ENCODE results near the gene PIGN. TPM values are rescaled to one million over a fixed set of nuclear protein-coding genes. Genes with fewer than 3 reads are reported as not detected.

Gene PIGN
- total RNA-seq, 6 experiments from 2014 or later = 8.2 to 17.8 (median 13.0) TPM

DNA sequence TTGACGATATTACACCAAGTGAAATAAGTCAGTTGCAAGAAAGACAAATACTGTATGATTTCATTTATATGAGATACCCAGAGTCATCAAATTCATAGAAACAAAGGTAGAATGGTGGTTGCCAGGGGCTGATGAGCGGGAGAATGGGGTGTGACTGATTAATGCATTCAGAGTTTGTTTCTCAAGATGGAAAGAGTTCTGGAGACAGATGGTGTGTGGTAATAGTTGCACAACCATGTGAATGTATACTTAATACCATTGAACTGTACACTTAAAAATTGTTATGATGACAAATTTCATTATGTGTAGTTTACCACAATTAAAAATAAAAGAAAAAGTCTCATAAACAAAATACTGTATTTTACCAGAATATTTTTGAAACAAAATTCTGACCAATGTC is 117.3 kb downstream of the PIGN start:
- WGBS (ENCODE audit: insufficient coverage, low coverage, low lambda C conversion rate, missing lambda C conversion rate) = 81% methylated on average over 2 of the region's 2 CpGs
- intact Hi-C loops (cut with DNase I) = no loop called here
- H3K9me3 ChIP-seq = no peaks in the 10 kb centered on the region
- no peak for DNase-seq
- no peaks in the 10 kb centered on the region for H3K36me3 ChIP-seq
- H3K27me3 ChIP-seq = no peaks in the 10 kb centered on the region
- H3K4me3 ChIP-seq = no peak overlapping the region
- H3K27ac ChIP-seq = no peak overlapping the region
- TF ChIP-seq, protein P1, sequence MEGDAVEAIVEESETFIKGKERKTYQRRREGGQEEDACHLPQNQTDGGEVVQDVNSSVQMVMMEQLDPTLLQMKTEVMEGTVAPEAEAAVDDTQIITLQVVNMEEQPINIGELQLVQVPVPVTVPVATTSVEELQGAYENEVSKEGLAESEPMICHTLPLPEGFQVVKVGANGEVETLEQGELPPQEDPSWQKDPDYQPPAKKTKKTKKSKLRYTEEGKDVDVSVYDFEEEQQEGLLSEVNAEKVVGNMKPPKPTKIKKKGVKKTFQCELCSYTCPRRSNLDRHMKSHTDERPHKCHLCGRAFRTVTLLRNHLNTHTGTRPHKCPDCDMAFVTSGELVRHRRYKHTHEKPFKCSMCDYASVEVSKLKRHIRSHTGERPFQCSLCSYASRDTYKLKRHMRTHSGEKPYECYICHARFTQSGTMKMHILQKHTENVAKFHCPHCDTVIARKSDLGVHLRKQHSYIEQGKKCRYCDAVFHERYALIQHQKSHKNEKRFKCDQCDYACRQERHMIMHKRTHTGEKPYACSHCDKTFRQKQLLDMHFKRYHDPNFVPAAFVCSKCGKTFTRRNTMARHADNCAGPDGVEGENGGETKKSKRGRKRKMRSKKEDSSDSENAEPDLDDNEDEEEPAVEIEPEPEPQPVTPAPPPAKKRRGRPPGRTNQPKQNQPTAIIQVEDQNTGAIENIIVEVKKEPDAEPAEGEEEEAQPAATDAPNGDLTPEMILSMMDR (IDR thresholded peaks at IDR 0.05) = no peak
- TF ChIP-seq POLR2A (IDR thresholded peaks at IDR 0.05) = no peak
- H3K4me1 ChIP-seq = peaks cover 0 to 5% (median 2%) of the 10 kb centered on the region in 4 donors
- no peak for ATAC-seq

DNA sequence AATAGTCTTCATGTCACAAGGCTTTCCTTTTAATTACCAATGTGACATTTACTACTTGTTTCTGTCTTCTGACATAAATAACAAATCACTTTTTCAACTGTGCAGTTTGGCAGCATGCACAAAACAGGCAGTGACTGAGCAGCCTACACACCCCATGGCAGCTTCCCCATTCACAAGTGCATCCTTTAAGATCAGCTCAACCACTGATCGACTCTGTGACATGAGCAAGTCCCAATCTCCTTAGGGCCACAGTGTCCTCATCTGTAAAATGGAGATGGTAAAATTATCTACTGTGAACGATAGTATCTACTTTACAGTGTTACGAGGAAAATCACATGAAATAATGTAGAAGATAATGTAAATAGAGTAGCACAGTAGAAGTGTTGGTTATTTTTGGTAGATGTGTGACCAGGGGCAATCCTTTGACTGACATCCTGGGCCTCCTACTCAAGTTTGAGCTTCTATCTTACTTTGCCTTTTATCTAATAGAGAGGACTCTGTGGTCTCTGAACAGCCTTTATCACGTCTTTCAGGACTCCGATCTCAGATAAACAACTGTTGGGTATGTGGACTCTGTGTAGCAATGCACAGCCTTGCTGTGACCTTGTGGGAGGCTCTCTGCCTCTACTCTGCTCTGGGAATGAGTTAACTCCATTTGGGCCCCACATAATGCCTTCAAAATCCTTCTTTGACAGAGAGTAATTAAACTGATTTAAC is 120.6 kb downstream of the PIGN start:
- 92% methylated on average over 4 of the region's 5 CpGs for WGBS (ENCODE audit: insufficient coverage, low coverage, low lambda C conversion rate, missing lambda C conversion rate)
- ATAC-seq (no peak), DNase-seq (no peak)
- Histone ChIP-seq H3K27me3 (no peaks in the 10 kb centered on the region), H3K9me3 (no peaks in the 10 kb centered on the region), H3K27ac (no peak overlapping the region), H3K36me3 (no peaks in the 10 kb centered on the region), H3K4me1 (no peaks in the 10 kb centered on the region), H3K4me3 (no peak overlapping the region)
- intact Hi-C loops (cut with DNase I) = no loop called here
- TF ChIP-seq, protein P1 (IDR thresholded peaks at IDR 0.05) = no peak
- TF ChIP-seq POLR2A (IDR thresholded peaks at IDR 0.05) = no peak

DNA sequence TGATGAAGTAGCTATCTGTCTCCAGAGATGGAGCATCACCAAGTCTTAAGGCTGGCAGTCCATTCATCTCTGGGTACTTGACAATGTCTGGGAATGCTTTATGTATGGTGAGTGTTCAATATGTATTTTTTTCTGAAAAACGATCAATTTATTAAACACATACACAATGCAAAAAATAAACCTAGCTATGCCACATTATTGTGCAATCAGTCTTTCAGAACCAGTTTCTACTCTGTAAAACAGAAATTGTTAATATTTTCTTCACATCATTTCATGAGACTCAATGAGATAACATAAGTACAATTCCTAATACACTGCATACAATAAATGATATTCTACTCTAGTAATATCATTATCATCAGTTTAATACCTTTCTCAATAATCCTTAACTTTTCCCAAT is 122.5 kb downstream of the PIGN start:
- ATAC-seq (no peak), DNase-seq (no peak)
- no peaks in the 10 kb centered on the region for H3K4me1 ChIP-seq
- 0% methylated on average over 1 of the region's 1 CpG for WGBS (ENCODE audit: insufficient coverage, low coverage, low lambda C conversion rate, missing lambda C conversion rate)
- H3K27ac ChIP-seq = no peak overlapping the region
- peaks cover 0 to 2% (median 0%) of the 10 kb centered on the region in 4 donors for H3K36me3 ChIP-seq
- H3K27me3 ChIP-seq = no peaks in the 10 kb centered on the region
- TF ChIP-seq, protein P1 (IDR thresholded peaks at IDR 0.05) = no peak
- no peak for TF ChIP-seq POLR2A (IDR thresholded peaks at IDR 0.05)
- H3K9me3 ChIP-seq = peaks cover 0 to 7% (median 0%) of the 10 kb centered on the region in 4 donors
- H3K4me3 ChIP-seq = no peak overlapping the region
- intact Hi-C loops (cut with DNase I) = no loop called here

DNA sequence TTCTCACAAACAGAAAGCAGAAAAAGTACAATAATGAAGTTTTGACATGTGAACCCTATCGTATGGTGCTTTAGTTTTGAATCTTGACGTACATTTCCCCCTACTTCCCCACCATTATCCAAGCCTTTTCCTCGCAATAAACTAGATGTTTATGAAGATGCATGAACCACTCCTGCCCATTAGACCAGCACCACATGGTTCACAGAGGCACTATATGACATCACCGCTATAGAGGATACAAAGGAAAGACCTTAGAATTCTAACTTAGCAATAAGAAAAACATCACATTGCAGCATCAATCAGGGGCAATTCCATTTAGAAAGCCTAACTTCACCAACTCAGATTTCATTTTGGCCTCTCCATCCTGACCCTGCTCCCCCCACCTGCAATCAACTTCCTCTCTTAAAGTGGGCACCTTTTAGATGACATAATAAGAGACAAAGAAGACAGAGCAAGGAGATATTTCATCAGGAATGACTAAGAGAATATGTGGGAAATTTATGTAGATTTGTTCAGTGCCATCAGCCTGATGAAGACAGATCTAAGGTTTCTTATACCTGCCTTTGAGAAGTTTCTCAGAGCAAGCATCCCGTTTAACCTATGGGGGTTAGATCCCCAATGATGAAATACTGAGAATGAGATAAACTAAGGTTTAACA is 124.9 kb downstream of the PIGN start:
- no peak for TF ChIP-seq POLR2A (IDR thresholded peaks at IDR 0.05)
- TF ChIP-seq, protein P1 (IDR thresholded peaks at IDR 0.05) = no peak
- intact Hi-C loops (cut with DNase I) = no loop called here
- no peaks in the 10 kb centered on the region for H3K4me1 ChIP-seq
- no peak for DNase-seq
- no peak for ATAC-seq
- H3K4me3 ChIP-seq = no peak overlapping the region
- no peak overlapping the region for H3K27ac ChIP-seq
- H3K9me3 ChIP-seq = peaks cover 0 to 11% (median 0%) of the 10 kb centered on the region in 4 donors
- 79% methylated on average over 5 of the region's 5 CpGs for WGBS (ENCODE audit: insufficient coverage, low coverage, low lambda C conversion rate, missing lambda C conversion rate)
- peaks cover 0 to 2% (median 0%) of the 10 kb centered on the region in 4 donors for H3K36me3 ChIP-seq
- H3K27me3 ChIP-seq = no peaks in the 10 kb centered on the region
